ENCODE measurements around the gene PTPRD.

Gene PTPRD

DNA sequence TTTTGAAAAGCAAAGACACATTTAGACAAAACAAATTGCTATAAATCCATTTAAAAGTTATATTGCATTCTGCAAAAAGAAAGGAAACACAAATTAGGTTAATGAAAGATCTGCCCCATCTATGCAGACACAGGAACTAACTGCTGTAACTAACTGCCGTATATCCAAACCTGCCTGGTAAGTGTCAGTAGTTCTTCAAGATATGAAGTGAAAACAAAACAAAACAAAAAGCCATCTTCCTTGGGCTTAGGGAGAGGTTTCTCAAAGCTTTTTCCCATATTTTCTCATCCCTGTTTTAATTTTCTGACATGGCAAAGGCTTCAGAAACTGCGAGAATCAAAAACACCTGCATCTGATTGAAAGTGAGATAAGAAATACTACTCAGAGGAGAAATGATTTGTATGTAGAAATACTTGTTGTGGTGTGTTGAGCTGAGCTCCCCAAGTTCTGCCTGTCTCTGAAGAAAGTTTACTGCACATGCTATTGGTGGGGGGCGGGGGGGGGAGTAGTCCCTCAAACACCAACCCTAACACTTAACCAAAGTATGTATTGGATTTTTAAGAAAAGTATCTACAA is 750.5 kb downstream of the PTPRD start:
- TF ChIP-seq, protein P1, sequence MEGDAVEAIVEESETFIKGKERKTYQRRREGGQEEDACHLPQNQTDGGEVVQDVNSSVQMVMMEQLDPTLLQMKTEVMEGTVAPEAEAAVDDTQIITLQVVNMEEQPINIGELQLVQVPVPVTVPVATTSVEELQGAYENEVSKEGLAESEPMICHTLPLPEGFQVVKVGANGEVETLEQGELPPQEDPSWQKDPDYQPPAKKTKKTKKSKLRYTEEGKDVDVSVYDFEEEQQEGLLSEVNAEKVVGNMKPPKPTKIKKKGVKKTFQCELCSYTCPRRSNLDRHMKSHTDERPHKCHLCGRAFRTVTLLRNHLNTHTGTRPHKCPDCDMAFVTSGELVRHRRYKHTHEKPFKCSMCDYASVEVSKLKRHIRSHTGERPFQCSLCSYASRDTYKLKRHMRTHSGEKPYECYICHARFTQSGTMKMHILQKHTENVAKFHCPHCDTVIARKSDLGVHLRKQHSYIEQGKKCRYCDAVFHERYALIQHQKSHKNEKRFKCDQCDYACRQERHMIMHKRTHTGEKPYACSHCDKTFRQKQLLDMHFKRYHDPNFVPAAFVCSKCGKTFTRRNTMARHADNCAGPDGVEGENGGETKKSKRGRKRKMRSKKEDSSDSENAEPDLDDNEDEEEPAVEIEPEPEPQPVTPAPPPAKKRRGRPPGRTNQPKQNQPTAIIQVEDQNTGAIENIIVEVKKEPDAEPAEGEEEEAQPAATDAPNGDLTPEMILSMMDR (IDR thresholded peaks at IDR 0.05; ENCODE audit: low read depth, low read length): no peak
- no peak overlapping the region for H3K4me3 ChIP-seq (ENCODE audit: low read depth, low read length)

DNA sequence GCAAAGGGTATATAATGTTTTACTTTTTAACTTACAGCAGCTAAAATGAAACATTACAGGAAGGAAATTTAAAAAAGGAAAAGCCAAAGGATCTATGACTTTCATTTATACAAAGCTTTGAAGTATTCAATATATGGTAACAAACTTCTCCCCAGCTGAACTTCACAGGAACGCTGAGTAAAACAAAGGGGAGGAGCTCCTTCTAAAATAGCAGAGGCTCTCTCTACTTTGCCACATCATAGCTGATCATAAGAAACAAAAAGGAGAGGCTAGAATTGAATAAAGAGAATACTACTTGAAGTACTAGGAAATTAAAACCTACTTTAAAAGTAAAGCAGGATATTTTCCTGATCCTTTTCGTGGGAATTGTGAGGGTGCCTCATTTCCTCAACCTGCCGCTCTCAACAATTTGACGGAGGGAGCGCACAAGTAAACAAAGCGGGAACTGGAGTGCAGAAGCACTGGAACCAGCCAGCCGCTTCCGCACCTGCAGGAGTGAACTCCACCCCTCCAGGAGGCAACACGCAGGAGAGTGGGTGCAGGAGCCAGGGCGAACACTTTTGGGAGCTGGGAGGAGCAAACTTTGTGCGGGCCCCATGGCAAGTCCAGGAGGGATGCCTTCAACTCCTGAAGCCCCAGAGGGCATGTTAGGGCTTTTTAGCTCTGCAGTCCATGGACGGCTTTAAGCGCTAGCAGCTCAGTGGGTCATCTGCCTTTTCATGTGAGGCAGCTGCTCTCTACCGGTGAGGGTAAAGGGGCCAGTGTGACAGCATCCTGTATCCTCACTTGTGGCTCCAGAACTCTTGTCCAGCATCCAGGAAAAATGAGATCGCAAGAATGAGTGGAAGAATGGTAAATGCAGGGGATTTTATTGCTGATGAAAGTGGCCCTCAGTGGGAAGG is 757.4 kb downstream of the PTPRD start:
- TF ChIP-seq, protein P1 (IDR thresholded peaks at IDR 0.05; ENCODE audit: low read depth, low read length): no peak
- H3K4me3 ChIP-seq (ENCODE audit: low read depth, low read length): no peak overlapping the region

DNA sequence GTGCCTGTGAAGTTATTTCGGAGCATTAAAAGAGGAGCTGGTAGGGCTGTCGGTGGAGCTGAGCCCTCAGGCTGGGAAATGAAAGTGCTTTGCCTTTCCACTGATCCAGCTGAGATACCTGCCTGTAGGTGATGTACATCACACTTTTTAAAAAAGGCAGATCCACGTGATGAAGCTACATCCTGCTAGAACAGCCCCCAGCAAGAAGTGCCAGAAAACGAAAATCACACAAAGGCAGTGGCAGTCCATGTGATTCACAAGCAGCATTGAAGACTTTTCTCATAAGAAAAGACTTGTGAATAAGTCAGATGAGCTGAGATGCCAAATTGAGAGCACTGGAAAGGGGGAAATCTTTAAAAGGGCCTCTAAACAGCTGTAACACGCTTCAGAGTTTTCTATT is 765.1 kb downstream of the PTPRD start:
- TF ChIP-seq, protein P1 (IDR thresholded peaks at IDR 0.05; ENCODE audit: low read depth, low read length): no peak
- no peak overlapping the region for H3K4me3 ChIP-seq (ENCODE audit: low read depth, low read length)

DNA sequence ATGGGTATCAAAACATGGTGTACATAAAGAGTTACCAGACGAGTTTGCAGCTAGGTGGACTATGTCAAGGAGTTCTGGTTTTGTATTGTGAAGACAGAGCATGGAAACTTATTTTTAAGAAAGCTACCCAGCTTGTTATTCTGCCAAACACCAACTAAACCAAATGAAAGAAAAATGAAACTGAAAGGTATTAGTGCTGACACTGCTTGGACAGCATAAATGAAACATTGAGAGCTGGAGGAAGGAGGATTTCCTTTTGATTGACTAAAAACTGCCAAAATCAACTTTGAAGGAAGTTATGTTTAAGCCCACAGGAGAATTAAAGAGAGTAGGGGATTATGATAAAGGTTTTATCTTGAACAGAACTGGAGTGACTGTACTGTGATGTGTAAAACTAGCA is 766.2 kb downstream of the PTPRD start:
- H3K4me3 ChIP-seq (ENCODE audit: low read depth, low read length): no peak overlapping the region
- TF ChIP-seq, protein P1 (IDR thresholded peaks at IDR 0.05; ENCODE audit: low read depth, low read length): no peak

DNA sequence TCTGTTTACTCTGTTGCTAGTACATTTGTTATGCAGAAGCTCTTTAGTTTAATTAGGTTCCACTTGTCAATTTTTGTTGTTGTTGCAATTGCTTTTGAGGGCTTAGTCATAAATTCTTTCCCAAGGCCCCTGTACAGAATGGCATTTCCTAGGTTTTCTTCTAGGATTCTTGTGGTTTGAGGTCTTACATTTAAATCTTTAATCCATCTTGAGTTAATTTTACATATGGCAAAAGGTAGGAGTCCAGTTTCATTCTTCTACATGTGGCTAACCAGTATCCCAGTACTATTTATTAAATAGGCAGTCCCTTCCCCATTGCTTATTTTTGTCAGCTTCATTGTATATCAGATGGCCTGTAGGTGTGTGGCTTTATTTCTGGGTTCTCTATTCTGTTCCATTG is 792.4 kb downstream of the PTPRD start:
- TF ChIP-seq, protein P1 (IDR thresholded peaks at IDR 0.05; ENCODE audit: low read depth, low read length): no peak
- no peak overlapping the region for H3K4me3 ChIP-seq (ENCODE audit: low read depth, low read length)

DNA sequence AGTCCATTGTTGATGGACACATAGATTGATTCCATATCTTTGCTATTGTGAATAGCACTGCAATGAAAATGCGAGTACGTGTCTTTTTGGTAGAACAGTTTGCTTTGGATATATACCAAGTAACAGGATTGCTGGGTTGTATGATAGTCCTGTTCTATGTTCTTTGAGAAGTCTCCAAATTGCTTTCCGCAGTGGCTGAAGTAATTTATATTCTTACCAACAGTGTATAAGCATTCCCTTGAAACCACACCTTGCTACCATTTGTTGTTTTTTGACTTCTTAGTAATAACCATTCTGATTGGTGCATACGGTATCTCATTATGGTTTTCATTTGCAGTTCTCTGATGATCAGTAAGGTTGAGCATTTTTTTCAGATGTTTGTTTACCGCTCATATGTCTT is 792.9 kb downstream of the PTPRD start:
- no peak overlapping the region for H3K4me3 ChIP-seq (ENCODE audit: low read depth, low read length)
- TF ChIP-seq, protein P1 (IDR thresholded peaks at IDR 0.05; ENCODE audit: low read depth, low read length): no peak

DNA sequence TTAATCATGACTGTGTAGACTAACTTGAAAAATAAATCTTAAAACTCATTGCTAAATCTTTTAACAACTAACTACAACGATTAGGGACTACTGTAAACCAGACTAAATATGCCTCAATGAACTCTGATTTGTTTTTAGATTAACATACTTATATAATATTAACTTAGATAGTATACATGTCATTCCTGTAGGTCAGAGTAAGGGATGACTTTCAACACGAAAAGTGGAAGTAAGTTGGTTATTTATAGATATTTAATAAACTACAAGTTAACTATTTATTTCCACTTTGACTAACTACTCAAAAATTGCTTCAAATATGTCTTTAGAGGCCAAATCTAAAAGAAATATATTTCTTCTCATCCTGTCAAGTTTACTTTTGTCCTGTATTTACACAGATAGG is 795.6 kb downstream of the PTPRD start:
- no peak overlapping the region for H3K4me3 ChIP-seq (ENCODE audit: low read depth, low read length)
- TF ChIP-seq, protein P1 (IDR thresholded peaks at IDR 0.05; ENCODE audit: low read depth, low read length): no peak
